Hematopoietic multipotent progenitor cell treated with erythropoietin and hydrocortisone succinate and interleukin-3 and kit ligand, for 15 days (in vitro differentiated cells): Measurements from ENCODE around the gene CCND1.
"Not testable (repeated sequence)": the region's sequence is repeated elsewhere in the genome, so short reads cannot be mapped to it uniquely, and the experiment has no call there.

Source experiments
- DNase-seq: peaks from one replicate; pipeline ENCODE4 v3.0.0-alpha.2; 2015; ENCODE audit warnings: low spot score

CCND1 gene

GRCh38 chr11:69692422-69692821 is 51.5 kb downstream of the CCND1 start:
- DNase-seq = no peak

GRCh38 chr11:69694781-69695180 is 53.8 kb downstream of the CCND1 start:
- DNase-seq = no peak

DNA sequence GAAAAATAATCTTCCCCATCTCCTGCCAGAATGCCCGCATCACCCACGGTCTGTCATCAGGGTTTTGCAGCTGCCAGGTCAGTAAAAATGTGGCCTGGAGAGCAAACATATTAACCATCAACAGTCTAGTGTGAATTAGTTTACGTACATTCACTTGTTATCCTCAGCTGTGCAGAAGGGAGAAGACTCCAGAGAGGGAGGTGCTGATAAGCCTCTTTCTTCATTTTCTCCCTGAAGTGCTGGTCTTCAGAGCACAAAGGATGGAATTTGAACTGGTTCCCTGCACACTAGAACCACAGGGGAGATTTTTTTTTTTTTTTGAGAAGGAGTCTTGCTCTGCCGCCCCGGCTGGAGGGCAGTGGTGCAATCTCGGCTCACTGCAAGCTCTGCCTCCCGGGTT is 54.6 kb downstream of the CCND1 start:
- DNase-seq = no peak

DNA sequence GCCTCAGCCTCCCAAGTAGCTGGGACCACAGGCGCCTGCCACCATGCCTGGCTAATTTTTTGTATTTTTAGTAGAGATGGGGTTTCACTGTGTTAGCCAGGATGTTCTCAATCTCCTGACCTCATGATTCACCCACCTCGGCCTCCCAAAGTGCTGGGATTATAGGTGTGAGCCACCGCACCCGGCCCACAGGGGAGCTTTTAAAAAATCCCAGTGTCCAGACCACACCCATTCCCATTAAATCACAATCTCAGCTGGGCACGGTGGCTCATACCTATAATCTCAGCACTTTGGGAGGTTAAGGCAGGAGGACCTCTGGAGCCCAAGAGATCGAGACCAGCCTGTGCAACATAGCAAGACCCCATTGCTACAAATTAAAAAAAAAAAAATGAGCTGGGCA is 55.0 kb downstream of the CCND1 start:
- DNase-seq = not testable (repeated sequence)

DNA sequence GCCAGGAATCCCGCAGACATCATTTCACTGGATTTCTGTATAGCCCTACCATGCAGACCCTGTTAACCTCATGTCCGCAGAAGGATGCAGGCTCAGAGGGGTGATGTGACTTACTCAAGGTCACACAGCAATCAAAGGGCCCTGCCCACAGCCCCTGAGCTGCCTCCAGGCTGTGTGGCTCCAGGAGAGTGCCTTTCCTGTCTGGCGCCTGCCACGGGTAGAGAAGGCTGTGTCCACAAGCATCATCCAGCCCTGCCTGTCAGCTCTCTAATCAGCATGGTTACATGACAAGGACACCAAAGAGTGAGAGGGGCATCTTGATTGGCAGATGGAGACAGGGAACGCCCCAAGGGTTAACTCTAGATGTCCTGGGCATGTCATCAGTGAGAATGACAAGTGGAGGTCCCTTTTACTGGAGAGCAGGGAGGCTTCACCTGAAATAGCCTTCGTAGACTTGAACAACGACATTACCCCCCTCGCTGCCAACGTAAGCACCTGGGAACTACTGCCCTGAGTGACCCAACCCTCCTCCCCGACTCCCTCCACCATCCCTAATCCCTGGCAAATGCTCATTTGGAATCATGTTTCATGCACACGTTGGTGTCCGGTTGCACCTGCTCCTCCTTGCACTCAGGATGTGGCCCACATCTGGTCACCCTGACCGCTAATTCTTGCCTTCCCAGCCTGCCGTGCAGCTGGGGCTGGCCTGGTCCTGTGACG is 56.0 kb downstream of the CCND1 start:
- DNase-seq = no peak

DNA sequence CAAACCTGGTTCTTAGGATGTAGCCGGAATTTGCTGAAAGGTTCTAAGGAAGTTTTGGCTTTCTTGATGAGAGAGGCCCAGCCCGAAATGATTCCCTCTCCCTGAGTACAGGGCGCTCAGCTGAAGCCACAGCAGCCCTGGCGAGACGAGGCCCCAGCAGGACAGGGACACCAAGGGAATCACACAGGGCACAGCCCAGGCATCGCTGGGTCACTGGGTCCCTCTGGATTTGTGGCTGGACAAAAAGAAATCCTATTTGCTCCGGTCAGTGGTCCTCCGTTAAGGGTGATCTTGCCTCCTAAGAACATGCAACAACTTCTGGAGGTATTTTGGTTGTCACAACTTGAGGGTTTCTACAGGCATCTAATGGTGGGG is 56.5 kb downstream of the CCND1 start:
- DNase-seq = no peak

GRCh38 chr11:69697861-69698260 is 56.9 kb downstream of the CCND1 start:
- DNase-seq = no peak

GRCh38 chr11:69698362-69698761 is 57.4 kb downstream of the CCND1 start:
- DNase-seq = no peak

GRCh38 chr11:69699213-69699612 is 58.3 kb downstream of the CCND1 start:
- no peak for DNase-seq

- no peak for DNase-seq
Measured at GRCh38 chr11:69700278-69701140, 59.6 kb downstream of the CCND1 start.

GRCh38 chr11:69702239-69702691 is 61.3 kb downstream of the CCND1 start:
- DNase-seq = no peak

DNA sequence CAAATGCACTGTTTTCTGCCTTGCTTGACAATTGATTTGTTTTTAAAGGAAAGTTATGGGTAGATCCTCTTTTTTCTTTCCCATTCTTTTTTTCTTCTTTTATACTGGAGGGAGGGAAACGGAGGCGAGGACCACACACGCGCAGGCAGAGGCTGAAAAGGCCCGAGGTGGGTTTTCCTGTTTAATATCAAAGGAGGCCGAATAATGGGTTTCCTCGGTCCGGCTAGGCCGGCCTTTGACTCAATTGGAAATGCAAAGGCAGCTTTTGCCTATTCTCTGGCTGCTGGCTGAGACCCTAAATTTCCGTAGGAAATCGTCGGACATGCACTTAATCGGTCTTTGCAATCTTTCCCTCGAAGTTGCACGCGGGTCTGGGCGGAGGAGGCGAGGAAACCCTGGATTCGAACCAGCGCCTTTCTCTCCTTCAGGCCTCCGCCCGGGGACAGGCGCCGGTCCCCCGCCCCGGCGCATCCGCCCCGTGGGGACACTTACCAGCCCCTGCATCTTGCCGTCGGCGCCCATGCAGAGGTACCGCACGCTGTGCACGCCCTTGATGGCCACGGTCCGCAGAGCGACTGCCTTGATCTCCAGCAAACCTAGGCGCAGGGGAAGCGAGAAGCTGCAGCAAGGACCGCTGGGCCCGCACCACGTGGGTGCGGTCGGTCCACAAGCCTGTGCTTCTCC is 62.0 kb downstream of the CCND1 start:
- no peak for DNase-seq

DNA sequence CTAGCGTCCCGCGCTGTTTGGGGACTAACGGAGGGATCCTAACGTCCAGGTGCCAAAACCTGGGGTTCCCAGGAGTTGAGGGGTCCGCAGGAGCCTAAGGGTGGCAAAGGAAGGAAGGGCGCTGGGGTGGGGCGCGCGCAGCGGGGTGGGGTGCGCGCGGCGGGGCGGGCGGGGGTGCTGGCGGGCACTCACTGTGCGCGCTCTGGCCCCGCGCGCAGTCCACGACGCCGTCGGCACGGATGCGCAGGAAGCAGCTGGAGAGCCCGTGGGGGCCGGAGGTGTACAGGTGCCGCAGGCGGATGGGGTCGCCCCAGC is 62.5 kb downstream of the CCND1 start:
- DNase-seq = no peak
